Stimulated activated CD4-positive, alpha-beta T cell treated with anti-CD3 and anti-CD28 coated beads, Interleukin-1b, Interleukin-23, amount 100 ng/mL, for 1 hour (primary cell): ENCODE results near the gene ARFGEF2.
"Not testable (repeated sequence)": the region's sequence is repeated elsewhere in the genome, so short reads cannot be mapped to it uniquely, and the experiment has no call there.

Source experiments
- DNase-seq, 2 donors: peaks; one replicate each; pipeline ENCODE4 v3.0.0-alpha.2; 2020; ENCODE audit warnings: low read depth in 2 of 2

The ARFGEF2 gene

GRCh38 chr20:49074521-49074920 is 153.0 kb downstream of the ARFGEF2 start:
- no peak for DNase-seq

GRCh38 chr20:49078310-49078709 is 156.8 kb downstream of the ARFGEF2 start:
- no peak for DNase-seq

- DNase-seq, result not testable (repeated sequence)
Measured at GRCh38 chr20:49082295-49082694, 160.8 kb downstream of the ARFGEF2 start.
